Epithelial cell of proximal tubule (primary cell): ENCODE measurements around the gene DENND4A. TPM values are rescaled to one million over a fixed set of nuclear protein-coding genes. Genes with fewer than 3 reads are reported as not detected.
"Not testable (repeated sequence)": the region's sequence is repeated elsewhere in the genome, so short reads cannot be mapped to it uniquely, and the experiment has no call there.

Experiments
- DNase-seq: peaks from one replicate; pipeline ENCODE4 v3.0.0-alpha.2; 2011; ENCODE audit warnings: low read depth
- H3K4me3 ChIP-seq: 2 replicates; pipeline ENCODE4 v1.5.1; 2011; ENCODE audit warnings: low read depth, mild to moderate bottlenecking, low read length
- CTCF ChIP-seq: conservative IDR thresholded peaks from 2 replicates; pipeline ENCODE4 v1.5.1; 2012; ENCODE audit warnings: low read depth, mild to moderate bottlenecking, low read length
- total RNA-seq: library from RNA; depleted of rRNA; stranded (reverse); fragments of >200 nt; gene quantifications from 2 replicates; pipeline ENCODE4 v1.2.3, GENCODE V29; 2015

DENND4A gene
- total RNA-seq, 1 donor from 2014 or later: 5.2 TPM

DNA sequence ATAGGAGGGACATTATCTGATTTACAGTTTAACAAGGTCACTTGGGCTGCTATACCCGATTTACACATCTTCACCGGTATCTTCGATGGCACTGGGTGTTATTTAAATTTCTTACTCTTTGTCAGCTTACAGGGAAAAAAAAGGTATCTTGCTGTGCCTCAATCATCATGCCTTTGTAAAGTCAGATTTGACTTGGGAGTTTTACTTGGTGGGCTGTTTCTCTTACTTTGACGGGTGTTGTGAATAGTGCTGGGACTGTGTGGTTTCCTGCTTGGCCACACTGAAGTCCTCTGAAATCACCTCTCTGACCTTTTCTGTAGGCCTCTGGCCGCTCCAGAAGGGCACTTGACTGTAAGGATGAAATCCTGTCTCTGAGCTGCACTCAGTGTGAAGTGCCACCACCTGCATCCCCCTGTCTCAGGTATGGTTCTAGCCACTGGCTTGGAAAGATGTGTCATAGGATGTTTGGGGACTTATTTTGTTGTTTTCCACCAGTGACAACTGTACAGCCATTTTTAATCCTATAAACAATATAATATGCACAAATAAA lies 173.5 kb downstream of the DENND4A start:
- no peak for TF ChIP-seq CTCF
- no peak for DNase-seq
- no peak overlapping the region for H3K4me3 ChIP-seq

DNA sequence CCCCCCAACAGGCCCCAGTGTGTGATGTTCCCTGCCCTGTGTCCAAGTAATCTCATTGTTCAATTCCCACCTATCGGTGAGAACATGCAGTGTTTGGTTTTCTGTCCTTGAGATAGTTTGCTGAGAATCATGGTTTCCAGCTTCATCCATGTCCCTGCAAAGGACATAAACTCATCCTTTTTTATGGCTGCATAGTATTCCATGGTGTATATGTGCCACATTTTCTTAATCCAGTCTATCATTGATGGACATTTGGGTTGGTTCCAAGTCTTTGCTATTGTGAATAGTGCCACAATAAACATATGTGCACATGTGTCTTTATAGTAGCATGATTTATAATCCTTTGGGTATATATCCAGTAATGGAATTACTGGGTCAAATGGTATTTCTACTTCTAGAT lies 176.2 kb downstream of the DENND4A start:
- not testable (repeated sequence) for DNase-seq, H3K4me3 ChIP-seq

GRCh38 chr15:65612949-65613744 lies 178.9 kb downstream of the DENND4A start:
- DNase-seq: no peak
- H3K4me3 ChIP-seq: no peak overlapping the region
- no peak for TF ChIP-seq CTCF

GRCh38 chr15:65612616-65612946 lies 179.5 kb downstream of the DENND4A start:
- peak; percentile 16 for DNase-seq
- H3K4me3 ChIP-seq: no peak overlapping the region
- TF ChIP-seq CTCF: no peak

- no peak for DNase-seq
- TF ChIP-seq CTCF: no peak
- H3K4me3 ChIP-seq: peak overlapping the region; percentile 83
These were observed 180.0 kb downstream of the DENND4A start for GRCh38 chr15:65611888-65612615.

GRCh38 chr15:65610871-65611718 lies 181.0 kb downstream of the DENND4A start, which contains the start of gene INTS14:
INTS14 (minus strand) TSS chr15:65611131; CDS start chr15:65607380, 3,751 bp downstream.
- DNase-seq: peak; percentile 57
- peak; percentile 37 for TF ChIP-seq CTCF

More at GRCh38 chr15:65610871-65611718, 181.0 kb downstream of the DENND4A start, which contains the start of gene INTS14:
- peak within 1 kb of the TSS; percentile 83 for H3K4me3 ChIP-seq

Other genes starting within 250 kb of the DENND4A start
- 40.9 and 41.6 TPM in 2 replicates for gene INTS14, start 181.2 kb downstream of the DENND4A start, total RNA-seq
- 7.2 and 8.9 TPM in 2 replicates for gene SLC24A1, start 170.4 kb downstream of the DENND4A start, total RNA-seq
- gene RAB11A, start 77.2 kb upstream of the DENND4A start, total RNA-seq: 199 and 350 TPM in 2 replicates